Sigmoid colon (tissue), 7 donors: ENCODE results near the gene SPTAN1. TPM values are rescaled to one million over a fixed set of nuclear protein-coding genes. Genes with fewer than 3 reads are reported as not detected.

ENCODE experiments used
- DNase-seq: peaks from one replicate; pipeline ENCODE4 v3.0.0-alpha.2; 2019
- H3K27ac ChIP-seq, 4 donors: fragments of 200-600 bp; sonication (generic); one replicate each; pipeline ENCODE4 v1.5.1; 2016 to 2019; ENCODE audit warnings: mild to moderate bottlenecking in 1 of 4
- H3K27me3 ChIP-seq, 3 donors: fragments of 200-600 bp; sonication (generic); one replicate each; pipeline ENCODE4 v1.5.1; 2019; ENCODE audit warnings: mild to moderate bottlenecking in 1 of 3
- H3K36me3 ChIP-seq, 4 donors: fragments of 200-600 bp; sonication (generic); one replicate each; pipeline ENCODE4 v1.5.1; 2016 to 2019
- H3K4me1 ChIP-seq, 4 donors: fragments of 200-600 bp; sonication (generic); one replicate each; pipeline ENCODE4 v1.5.1; 2017 to 2019
- H3K4me3 ChIP-seq, 4 donors: fragments of 200-600 bp; sonication (generic); one replicate each; pipeline ENCODE4 v1.5.1; 2017 to 2019; ENCODE audit warnings: mild to moderate bottlenecking in 2 of 4, moderate library complexity in 1 of 4
- H3K9me3 ChIP-seq, 4 donors: fragments of 200-600 bp in 3 of 4; sonication (generic) in 3 of 4; one replicate each; pipeline versions ENCODE4 v1.5.1 to v1.6.1; 2013 to 2019
- CTCF ChIP-seq, 4 experiments: fragments of 450-650 bp in 3 of 4; fragments of 200-600 bp in 1 of 4; IDR thresholded peaks; one replicate each; pipeline ENCODE4 v1.5.1; 2016 to 2019; ENCODE audit warnings: antibody characterized with exemption in 4 of 4, mild to moderate bottlenecking in 3 of 4, moderate library complexity in 2 of 4
- EP300 ChIP-seq, 4 donors: sonication (generic); formaldehyde crosslinking; IDR thresholded peaks; one replicate each; pipeline ENCODE4 v1.6.1; 2017; ENCODE audit warnings: antibody characterized with exemption in 4 of 4
- POLR2A ChIP-seq, 2 donors: fragments of 450-650 bp; IDR thresholded peaks; one replicate each; pipeline ENCODE4 v1.6.1; 2016; ENCODE audit warnings: antibody characterized with exemption in 2 of 2, mild to moderate bottlenecking in 2 of 2, moderate library complexity in 2 of 2
- POLR2AphosphoS5 ChIP-seq, 4 donors: sonication (generic); formaldehyde crosslinking; IDR thresholded peaks; one replicate each; pipeline ENCODE4 v1.6.1; 2017; ENCODE audit warnings: antibody characterized with exemption in 4 of 4
- WGBS, 2 donors: extraction: QIAGEN DNeasy Blood & Tissue Kit; methylation state at CpG; one replicate each; pipeline ENCODE4 v1.1.7; 2013; 5-methylcytosine and 5-hydroxymethylcytosine counted together
- intact Hi-C: fragments of 100-400 bp; cut with DNase I; formaldehyde crosslinking; loops from one replicate; pipeline ENCODE4 v1.15.1; 2023
- polyA plus RNA-seq, 3 donors: library from polyadenylated mRNA; stranded (reverse); fragments of 200-250 nt; gene quantifications; one replicate each; pipeline ENCODE4 v1.2.3, GENCODE V29; 2013
- total RNA-seq, 4 donors: library from RNA; depleted of rRNA; stranded (reverse); fragments of >200 nt; gene quantifications; one replicate each; pipeline ENCODE4 v1.1.0, GENCODE V29; 2016
- donor health status: healthy with polysubstance abuse.
- donor health status: Bipolar disorder and iron deficiency.
- donor health status: healthy.

SPTAN1 gene
- total and polyA plus RNA-seq, 7 donors: 43.5 to 306 (median 154) TPM

- TF ChIP-seq POLR2A (IDR thresholded peaks at IDR 0.05): no peak
- TF ChIP-seq EP300 (IDR thresholded peaks at IDR 0.05): no peak
- TF ChIP-seq CTCF (IDR thresholded peaks at IDR 0.05): no peak
- no peak for TF ChIP-seq POLR2AphosphoS5 (IDR thresholded peaks at IDR 0.05)
- H3K36me3 ChIP-seq: peaks cover 58 to 99% (median 90%) of the 10 kb centered on the region in 4 donors
- H3K27ac ChIP-seq: no peak overlapping the region
- DNase-seq: no peak
- no peaks in the 10 kb centered on the region for H3K9me3 ChIP-seq
- H3K4me3 ChIP-seq: no peak overlapping the region
- H3K27me3 ChIP-seq: no peaks in the 10 kb centered on the region
- WGBS, 2 donors: 28 to 49% methylated on average over 6 of the region's 6 CpGs
- intact Hi-C loops: no loop called here
- no peaks in the 10 kb centered on the region for H3K4me1 ChIP-seq
Measured at GRCh38 chr9:128587453-128587852, 35.1 kb downstream of the SPTAN1 start.

GRCh38 chr9:128588581-128589233 is 36.3 kb downstream of the SPTAN1 start:
- Histone ChIP-seq H3K9me3 (no peaks in the 10 kb centered on the region), H3K36me3 (peaks cover 56 to 99% (median 89%) of the 10 kb centered on the region in 4 donors), H3K27me3 (no peaks in the 10 kb centered on the region), H3K27ac (no peak overlapping the region), H3K4me1 (no peaks in the 10 kb centered on the region), H3K4me3 (no peak overlapping the region)
- 88 to 95% methylated on average over 11 of the region's 11 CpGs for WGBS, 2 donors
- no peak for TF ChIP-seq CTCF (IDR thresholded peaks at IDR 0.05)
- no peak for TF ChIP-seq EP300 (IDR thresholded peaks at IDR 0.05)
- no peak for TF ChIP-seq POLR2AphosphoS5 (IDR thresholded peaks at IDR 0.05)
- no peak for TF ChIP-seq POLR2A (IDR thresholded peaks at IDR 0.05)
- intact Hi-C loops: no loop called here
- DNase-seq: no peak

GRCh38 chr9:128593039-128593438 is 40.7 kb downstream of the SPTAN1 start:
- WGBS, 2 donors: 86 to 92% methylated on average over 6 of the region's 6 CpGs
- TF ChIP-seq POLR2AphosphoS5 (IDR thresholded peaks at IDR 0.05) (no peak), CTCF (IDR thresholded peaks at IDR 0.05) (no peak), EP300 (IDR thresholded peaks at IDR 0.05) (no peak), POLR2A (IDR thresholded peaks at IDR 0.05) (no peak)
- no peaks in the 10 kb centered on the region for H3K9me3 ChIP-seq
- no peaks in the 10 kb centered on the region for H3K27me3 ChIP-seq
- intact Hi-C loops: no loop called here
- DNase-seq: no peak
- no peak overlapping the region for H3K27ac ChIP-seq
- no peaks in the 10 kb centered on the region for H3K4me1 ChIP-seq
- no peak overlapping the region for H3K4me3 ChIP-seq
- H3K36me3 ChIP-seq: peaks cover 42 to 99% (median 86%) of the 10 kb centered on the region in 4 donors

GRCh38 chr9:128593856-128594255 is 41.5 kb downstream of the SPTAN1 start:
- H3K27me3 ChIP-seq: no peaks in the 10 kb centered on the region
- 93% methylated on average over 9 of the region's 9 CpGs for WGBS, 2 donors
- TF ChIP-seq EP300 (IDR thresholded peaks at IDR 0.05) (no peak), POLR2AphosphoS5 (IDR thresholded peaks at IDR 0.05) (no peak), POLR2A (IDR thresholded peaks at IDR 0.05) (no peak), CTCF (IDR thresholded peaks at IDR 0.05) (no peak)
- H3K27ac ChIP-seq: no peak overlapping the region
- no peak overlapping the region for H3K4me3 ChIP-seq
- intact Hi-C loops: no loop called here
- H3K9me3 ChIP-seq: no peaks in the 10 kb centered on the region
- H3K36me3 ChIP-seq: peaks cover 50 to 99% (median 86%) of the 10 kb centered on the region in 4 donors
- DNase-seq: no peak
- no peaks in the 10 kb centered on the region for H3K4me1 ChIP-seq

GRCh38 chr9:128595471-128595870 is 43.1 kb downstream of the SPTAN1 start:
- H3K9me3 ChIP-seq: no peaks in the 10 kb centered on the region
- no peak for DNase-seq
- H3K4me1 ChIP-seq: no peaks in the 10 kb centered on the region
- TF ChIP-seq CTCF (IDR thresholded peaks at IDR 0.05): no peak
- H3K27me3 ChIP-seq: no peaks in the 10 kb centered on the region
- intact Hi-C loops: no loop called here
- WGBS, 2 donors: 86 to 93% methylated on average over 4 of the region's 4 CpGs
- H3K36me3 ChIP-seq: peaks cover 59 to 100% (median 92%) of the 10 kb centered on the region in 4 donors
- H3K27ac ChIP-seq: no peak overlapping the region
- no peak overlapping the region for H3K4me3 ChIP-seq
